NCI-H1048 (cell line): Measurements from ENCODE around the gene ADCY4.

Source experiments
- DNase-seq: peaks from one replicate; lab custom pipeline; 2025; lab: John Stamatoyannopoulos, UW

ADCY4 gene

GRCh38 chr14:24296341-24297157 lies 38.3 kb downstream of the ADCY4 start:
- DNase-seq = no peak

- no peak for DNase-seq
These were observed 41.3 kb downstream of the ADCY4 start for GRCh38 chr14:24293525-24293924.

GRCh38 chr14:24292118-24292807 lies 42.6 kb downstream of the ADCY4 start:
- DNase-seq = no peak

GRCh38 chr14:24291446-24292117 lies 43.3 kb downstream of the ADCY4 start:
- no peak for DNase-seq

GRCh38 chr14:24290746-24291145 lies 44.1 kb downstream of the ADCY4 start:
- no peak for DNase-seq

GRCh38 chr14:24289649-24290280 lies 45.1 kb downstream of the ADCY4 start:
- DNase-seq = no peak

- no peak for DNase-seq
These were observed 47.9 kb downstream of the ADCY4 start for GRCh38 chr14:24286996-24287395.

GRCh38 chr14:24285351-24285750 lies 49.5 kb downstream of the ADCY4 start:
- no peak for DNase-seq

GRCh38 chr14:24284501-24285035 lies 50.3 kb downstream of the ADCY4 start:
- DNase-seq = no peak

- DNase-seq = no peak
These were observed 50.9 kb downstream of the ADCY4 start for GRCh38 chr14:24283796-24284460.

- DNase-seq = no peak
These were observed 52.1 kb downstream of the ADCY4 start for GRCh38 chr14:24282736-24283135.

GRCh38 chr14:24281636-24282035 lies 53.2 kb downstream of the ADCY4 start:
- DNase-seq = no peak

- no peak for DNase-seq
These were observed 53.9 kb downstream of the ADCY4 start for GRCh38 chr14:24280797-24281460.

GRCh38 chr14:24279301-24280186 lies 55.3 kb downstream of the ADCY4 start:
- DNase-seq = no peak

GRCh38 chr14:24278424-24278823 lies 56.4 kb downstream of the ADCY4 start:
- DNase-seq = no peak

- DNase-seq = no peak
These were observed 57.1 kb downstream of the ADCY4 start for GRCh38 chr14:24277606-24278321.

GRCh38 chr14:24277071-24277470 lies 57.8 kb downstream of the ADCY4 start:
- DNase-seq = no peak

GRCh38 chr14:24274101-24274543 lies 60.7 kb downstream of the ADCY4 start:
- no peak for DNase-seq

GRCh38 chr14:24273422-24273998 lies 61.4 kb downstream of the ADCY4 start:
- DNase-seq = no peak
